MM.1S (cell line): Measurements from ENCODE around the gene TTC28.

Experiments used
- DNase-seq: peaks from one replicate; pipeline ENCODE4 v3.0.0-alpha.2; 2015
- H2AFZ ChIP-seq: fragments of 300-600 bp; sonication (generic); 2 replicates; pipeline ENCODE4 v1.6.0; 2016; ENCODE audit warnings: antibody characterized with exemption, low read length
- H3F3A ChIP-seq: fragments of 300-600 bp; sonication (generic); 2 replicates; pipeline ENCODE4 v1.6.1; 2016; ENCODE audit warnings: mild to moderate bottlenecking, antibody characterized with exemption, low read length, moderate library complexity, mixed read lengths; ENCODE audit not compliant: insufficient read depth
- H3K27ac ChIP-seq: fragments of 300-600 bp; sonication (generic); 2 replicates; pipeline ENCODE4 v1.5.1; 2016; ENCODE audit warnings: mild to moderate bottlenecking, low read length
- H3K27me3 ChIP-seq: fragments of 300-600 bp; sonication (generic); replicated peaks from 2 replicates; pipeline ENCODE4 v1.6.0; 2016; ENCODE audit warnings: low read length; ENCODE audit not compliant: insufficient read depth
- H3K36me3 ChIP-seq: fragments of 300-600 bp; sonication (generic); replicated peaks from 2 replicates; pipeline ENCODE4 v1.6.1; 2016; ENCODE audit warnings: mild to moderate bottlenecking, low read length, mixed read lengths; ENCODE audit not compliant: insufficient read depth
- H3K4me1 ChIP-seq: fragments of 300-600 bp; sonication (generic); 2 replicates; pipeline ENCODE4 v1.6.1; 2016; ENCODE audit warnings: low read length, mixed read lengths
- H3K4me2 ChIP-seq: fragments of 300-600 bp; sonication (generic); 2 replicates; pipeline ENCODE4 v1.6.0; 2016; ENCODE audit warnings: low read depth, low read length
- H3K4me3 ChIP-seq: fragments of 300-600 bp; sonication (generic); 2 replicates; pipeline ENCODE4 v1.5.1; 2016; ENCODE audit warnings: low read length, mixed read lengths
- H3K79me2 ChIP-seq: fragments of 300-600 bp; sonication (generic); 2 replicates; pipeline ENCODE4 v1.6.1; 2016; ENCODE audit warnings: mixed run types, low read length, mixed read lengths
- H3K9ac ChIP-seq: fragments of 300-600 bp; sonication (generic); 2 replicates; pipeline ENCODE4 v1.6.1; 2016; ENCODE audit warnings: low read length, mixed read lengths
- H3K9me2 ChIP-seq: fragments of 300-600 bp; sonication (generic); replicated peaks from 2 replicates; pipeline ENCODE4 v1.6.1; 2016; ENCODE audit warnings: mild to moderate bottlenecking, low read length, mixed read lengths; ENCODE audit not compliant: insufficient read depth
- H3K9me3 ChIP-seq: fragments of 300-600 bp; sonication (generic); replicated peaks from 2 replicates; pipeline ENCODE4 v1.6.1; 2016; ENCODE audit warnings: mild to moderate bottlenecking, low read length, mixed read lengths; ENCODE audit not compliant: insufficient read depth
- H4K20me1 ChIP-seq: fragments of 300-600 bp; sonication (generic); 2 replicates; pipeline ENCODE4 v1.6.1; 2016; ENCODE audit warnings: mild to moderate bottlenecking, low read length, moderate library complexity, mixed read lengths; ENCODE audit not compliant: insufficient read depth
- EZH2 ChIP-seq: fragments of 300-600 bp; sonication (generic); optimal IDR thresholded peaks from 2 replicates; pipeline ENCODE3; 2017; ENCODE audit warnings: low read depth, mild to moderate bottlenecking, antibody characterized with exemption, low read length, mixed read lengths
- EZH2phosphoT487 ChIP-seq: fragments of 300-600 bp; sonication (generic); IDR thresholded peaks from 2 replicates; pipeline ENCODE4 v1.6.1; 2018; ENCODE audit warnings: antibody characterized with exemption, low read length
- TF ChIP-seq, protein P1 (sequence below): fragments of 300-600 bp; sonication (generic); IDR thresholded peaks from 2 replicates; pipeline ENCODE4 v1.5.1; 2016; ENCODE audit warnings: antibody characterized with exemption, low read length, mixed read lengths

Gene TTC28

DNA sequence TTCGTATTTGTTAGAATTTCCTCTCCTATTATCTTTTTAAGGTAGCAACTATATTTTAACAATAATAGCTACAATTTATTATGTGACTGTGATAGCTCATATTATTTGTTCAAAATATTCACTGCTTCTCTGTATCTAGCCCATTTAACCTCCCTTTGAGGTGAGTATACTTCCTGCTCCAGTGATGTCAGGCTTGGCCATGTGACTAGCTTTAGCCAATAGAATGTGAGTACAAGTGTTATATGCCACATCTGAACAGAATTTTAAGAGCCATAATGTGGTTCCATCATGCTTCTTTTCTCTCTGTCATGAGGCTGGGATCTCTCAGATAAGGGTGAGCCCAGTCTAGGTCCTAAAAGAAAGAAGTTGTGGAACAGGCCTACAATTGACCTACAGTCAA is 217.6 kb downstream of the TTC28 start:
- H3K79me2 ChIP-seq: no peaks in the 10 kb centered on the region
- H3K27ac ChIP-seq: no peak overlapping the region
- H3K36me3 ChIP-seq: no peaks in the 10 kb centered on the region
- DNase-seq: no peak
- H3K9me3 ChIP-seq: no peaks in the 10 kb centered on the region
- no peaks in the 10 kb centered on the region for H4K20me1 ChIP-seq
- H3K4me1 ChIP-seq: no peaks in the 10 kb centered on the region
- H3K9ac ChIP-seq: no peak overlapping the region
- H2AFZ ChIP-seq: no peak overlapping the region
- no peaks in the 10 kb centered on the region for H3F3A ChIP-seq
- no peaks in the 10 kb centered on the region for H3K9me2 ChIP-seq
- no peak overlapping the region for H3K4me3 ChIP-seq
- no peaks in the 10 kb centered on the region for H3K27me3 ChIP-seq
- no peak for TF ChIP-seq EZH2
- TF ChIP-seq EZH2phosphoT487: no peak
- no peak overlapping the region for H3K4me2 ChIP-seq

DNA sequence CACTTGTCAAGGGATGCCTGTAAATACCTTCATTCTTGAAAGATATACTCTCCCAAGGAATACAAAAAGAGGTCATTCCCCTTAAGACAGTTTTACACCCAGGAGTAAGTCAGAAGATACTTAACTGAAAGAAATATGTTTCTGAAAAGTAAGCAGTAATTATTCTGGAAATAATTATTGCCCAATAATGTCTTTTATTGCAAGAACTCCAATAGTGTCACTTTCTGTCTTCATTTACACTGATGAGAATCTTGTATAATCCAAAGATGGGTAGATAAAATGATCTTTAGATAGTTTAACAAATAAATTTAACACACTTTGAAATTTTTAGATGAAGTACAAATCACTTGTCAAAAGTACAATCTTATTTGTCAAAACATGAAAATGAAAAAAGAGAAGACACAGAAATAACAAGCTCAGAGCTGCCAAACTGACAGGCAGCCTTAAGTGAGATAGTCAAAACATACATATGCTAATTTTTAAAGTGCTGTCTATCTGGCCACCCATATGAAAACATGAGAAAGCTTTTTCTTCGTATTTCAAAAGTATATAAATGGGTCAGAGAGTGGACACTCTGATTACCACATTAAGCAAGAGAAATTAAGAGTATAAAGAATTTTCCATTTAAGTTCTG is 225.1 kb downstream of the TTC28 start:
- no peak overlapping the region for H2AFZ ChIP-seq
- DNase-seq: no peak
- no peaks in the 10 kb centered on the region for H3K36me3 ChIP-seq
- TF ChIP-seq, protein P1, sequence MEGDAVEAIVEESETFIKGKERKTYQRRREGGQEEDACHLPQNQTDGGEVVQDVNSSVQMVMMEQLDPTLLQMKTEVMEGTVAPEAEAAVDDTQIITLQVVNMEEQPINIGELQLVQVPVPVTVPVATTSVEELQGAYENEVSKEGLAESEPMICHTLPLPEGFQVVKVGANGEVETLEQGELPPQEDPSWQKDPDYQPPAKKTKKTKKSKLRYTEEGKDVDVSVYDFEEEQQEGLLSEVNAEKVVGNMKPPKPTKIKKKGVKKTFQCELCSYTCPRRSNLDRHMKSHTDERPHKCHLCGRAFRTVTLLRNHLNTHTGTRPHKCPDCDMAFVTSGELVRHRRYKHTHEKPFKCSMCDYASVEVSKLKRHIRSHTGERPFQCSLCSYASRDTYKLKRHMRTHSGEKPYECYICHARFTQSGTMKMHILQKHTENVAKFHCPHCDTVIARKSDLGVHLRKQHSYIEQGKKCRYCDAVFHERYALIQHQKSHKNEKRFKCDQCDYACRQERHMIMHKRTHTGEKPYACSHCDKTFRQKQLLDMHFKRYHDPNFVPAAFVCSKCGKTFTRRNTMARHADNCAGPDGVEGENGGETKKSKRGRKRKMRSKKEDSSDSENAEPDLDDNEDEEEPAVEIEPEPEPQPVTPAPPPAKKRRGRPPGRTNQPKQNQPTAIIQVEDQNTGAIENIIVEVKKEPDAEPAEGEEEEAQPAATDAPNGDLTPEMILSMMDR: no peak
- no peak for TF ChIP-seq EZH2
- TF ChIP-seq EZH2phosphoT487: no peak
- no peaks in the 10 kb centered on the region for H3K4me1 ChIP-seq
- no peak overlapping the region for H3K4me3 ChIP-seq
- no peaks in the 10 kb centered on the region for H3K79me2 ChIP-seq
- H3F3A ChIP-seq: no peaks in the 10 kb centered on the region
- no peak overlapping the region for H3K4me2 ChIP-seq
- no peaks in the 10 kb centered on the region for H3K9me2 ChIP-seq
- H4K20me1 ChIP-seq: no peaks in the 10 kb centered on the region
- H3K9ac ChIP-seq: no peak overlapping the region
- no peaks in the 10 kb centered on the region for H3K9me3 ChIP-seq
- H3K27ac ChIP-seq: no peak overlapping the region
- no peaks in the 10 kb centered on the region for H3K27me3 ChIP-seq

DNA sequence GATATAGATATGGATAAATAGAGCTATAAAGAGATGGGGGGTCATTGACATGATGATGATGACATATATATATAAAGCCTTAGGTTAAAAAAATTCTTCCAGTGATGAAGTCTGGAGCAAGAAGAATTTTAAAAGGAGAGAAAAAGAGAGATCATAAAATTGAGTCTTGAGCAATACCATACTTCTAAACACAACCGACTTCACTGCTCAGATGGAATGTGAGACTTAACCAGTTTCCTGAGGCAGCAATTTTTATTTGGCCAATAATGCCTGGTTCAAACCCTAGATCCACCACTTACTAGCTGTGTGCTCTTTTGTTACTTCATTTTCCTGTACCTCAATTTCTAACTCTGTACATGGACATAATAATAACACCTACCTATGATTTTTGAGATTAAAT is 229.5 kb downstream of the TTC28 start:
- Histone ChIP-seq H3K4me2 (no peak overlapping the region), H4K20me1 (no peaks in the 10 kb centered on the region), H3K4me1 (no peaks in the 10 kb centered on the region), H3K36me3 (no peaks in the 10 kb centered on the region), H3K27me3 (no peaks in the 10 kb centered on the region), H3F3A (no peaks in the 10 kb centered on the region), H3K9ac (no peak overlapping the region), H3K9me2 (no peaks in the 10 kb centered on the region), H3K27ac (no peak overlapping the region), H2AFZ (no peak overlapping the region), H3K9me3 (no peaks in the 10 kb centered on the region), H3K4me3 (no peak overlapping the region), H3K79me2 (no peaks in the 10 kb centered on the region)
- no peak for DNase-seq
- TF ChIP-seq EZH2phosphoT487 (no peak), EZH2 (no peak)
- TF ChIP-seq, protein P1: no peak

DNA sequence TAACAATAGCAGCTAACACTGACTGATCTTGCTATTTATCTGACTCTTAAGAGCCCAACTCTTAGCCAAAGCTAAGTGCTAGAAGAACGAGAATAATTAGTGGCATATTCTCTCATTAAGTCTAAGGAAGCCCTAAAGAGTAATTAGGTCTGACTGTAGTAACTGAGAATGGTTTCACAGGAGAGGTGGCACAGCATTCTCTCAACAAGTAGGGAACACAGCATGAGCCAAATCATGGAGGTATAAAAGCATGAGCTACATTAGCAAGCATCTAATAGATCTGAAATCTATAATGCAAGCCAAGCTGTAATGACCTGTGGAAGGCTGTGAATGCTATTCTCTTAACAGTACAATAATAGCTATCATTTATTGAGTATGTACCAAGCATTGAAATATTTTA is 230.6 kb downstream of the TTC28 start:
- no peaks in the 10 kb centered on the region for H3K27me3 ChIP-seq
- no peak overlapping the region for H3K9ac ChIP-seq
- H3K79me2 ChIP-seq: no peaks in the 10 kb centered on the region
- H2AFZ ChIP-seq: no peak overlapping the region
- no peaks in the 10 kb centered on the region for H3K9me2 ChIP-seq
- H4K20me1 ChIP-seq: no peaks in the 10 kb centered on the region
- no peak overlapping the region for H3K27ac ChIP-seq
- no peak for DNase-seq
- H3K4me3 ChIP-seq: no peak overlapping the region
- TF ChIP-seq, protein P1: no peak
- no peak for TF ChIP-seq EZH2phosphoT487
- no peak for TF ChIP-seq EZH2
- H3K4me2 ChIP-seq: no peak overlapping the region
- H3K9me3 ChIP-seq: no peaks in the 10 kb centered on the region
- no peaks in the 10 kb centered on the region for H3K36me3 ChIP-seq
- no peaks in the 10 kb centered on the region for H3F3A ChIP-seq
- no peaks in the 10 kb centered on the region for H3K4me1 ChIP-seq
